Measurements from ENCODE around the gene ARHGAP18. TPM values are rescaled to one million over a fixed set of nuclear protein-coding genes. Genes with fewer than 3 reads are reported as not detected.

Gene ARHGAP18
- total and polyA plus RNA-seq, 4 donors = 1.6 to 8.0 (median 3.0) TPM

GRCh38 chr6:129694036-129694435, 15.9 kb downstream of the ARHGAP18 start:
- Histone ChIP-seq H3K27me3 (ENCODE audit: control insufficient read depth in 4 of 4, insufficient read depth in 4 of 4, low read length in 3 of 4) (no peaks in the 10 kb centered on the region), H3K36me3 (ENCODE audit: control insufficient read depth in 4 of 4, insufficient read depth in 3 of 4, low read depth in 1 of 4, low read length in 3 of 4) (no peaks in the 10 kb centered on the region), H3K4me1 (ENCODE audit: control insufficient read depth in 4 of 4, insufficient read depth in 4 of 4, low read length in 3 of 4) (peaks cover 0 to 4% (median 1%) of the 10 kb centered on the region in 4 donors), H3K9me3 (ENCODE audit: control insufficient read depth in 4 of 4, low read length in 3 of 4) (no peaks in the 10 kb centered on the region), H3K27ac (ENCODE audit: low read depth in 1 of 2, low read length in 2 of 2) (no peak overlapping the region), H3K4me3 (ENCODE audit: low read depth in 1 of 3, low read length in 3 of 3) (no peak overlapping the region), H3K9ac (ENCODE audit: low read depth in 1 of 2, low read length in 2 of 2) (no peak overlapping the region)
- no peak for DNase-seq (ENCODE audit: low spot score)
- WGBS = 48% methylated on average over 2 of the region's 2 CpGs
- TF ChIP-seq TAF1 (conservative IDR thresholded peaks at IDR 0.05) (no peak), SP1 (IDR thresholded peaks at IDR 0.05) (no peak), RXRA (IDR thresholded peaks at IDR 0.05) (no peak), FOXA1 (IDR thresholded peaks at IDR 0.05) (no peak), HNF4G (IDR thresholded peaks at IDR 0.05) (no peak), FOXA2 (IDR thresholded peaks at IDR 0.05) (no peak), GABPA (IDR thresholded peaks at IDR 0.05 in 1 of 2, conservative IDR thresholded peaks at IDR 0.05 in 1 of 2) (no peak), RAD21 (IDR thresholded peaks at IDR 0.05) (no peak)
- TF ChIP-seq, protein P1, sequence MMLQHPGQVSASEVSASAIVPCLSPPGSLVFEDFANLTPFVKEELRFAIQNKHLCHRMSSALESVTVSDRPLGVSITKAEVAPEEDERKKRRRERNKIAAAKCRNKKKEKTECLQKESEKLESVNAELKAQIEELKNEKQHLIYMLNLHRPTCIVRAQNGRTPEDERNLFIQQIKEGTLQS (IDR thresholded peaks at IDR 0.05) = no peak

- no peaks in the 10 kb centered on the region for H3K27me3 ChIP-seq (ENCODE audit: control insufficient read depth in 4 of 4, insufficient read depth in 4 of 4, low read length in 3 of 4)
- H3K4me3 ChIP-seq (ENCODE audit: low read depth in 1 of 3, low read length in 3 of 3) = no peak overlapping the region
- no peak for DNase-seq (ENCODE audit: low spot score)
- no peak overlapping the region for H3K9ac ChIP-seq (ENCODE audit: low read depth in 1 of 2, low read length in 2 of 2)
- WGBS = 89% methylated on average over 2 of the region's 2 CpGs
- H3K9me3 ChIP-seq (ENCODE audit: control insufficient read depth in 4 of 4, low read length in 3 of 4) = no peaks in the 10 kb centered on the region
- H3K4me1 ChIP-seq (ENCODE audit: control insufficient read depth in 4 of 4, insufficient read depth in 4 of 4, low read length in 3 of 4) = peaks cover 0 to 4% (median 1%) of the 10 kb centered on the region in 4 donors
- no peaks in the 10 kb centered on the region for H3K36me3 ChIP-seq (ENCODE audit: control insufficient read depth in 4 of 4, insufficient read depth in 3 of 4, low read depth in 1 of 4, low read length in 3 of 4)
- TF ChIP-seq JUND (IDR thresholded peaks at IDR 0.05) = no peak
- TF ChIP-seq HNF4A (conservative IDR thresholded peaks at IDR 0.05) = no peak
- TF ChIP-seq FOXA1 (IDR thresholded peaks at IDR 0.05) = no peak
- TF ChIP-seq HNF4G (IDR thresholded peaks at IDR 0.05) = no peak
- TF ChIP-seq MAX (IDR thresholded peaks at IDR 0.05) = no peak
- TF ChIP-seq, protein P2, sequence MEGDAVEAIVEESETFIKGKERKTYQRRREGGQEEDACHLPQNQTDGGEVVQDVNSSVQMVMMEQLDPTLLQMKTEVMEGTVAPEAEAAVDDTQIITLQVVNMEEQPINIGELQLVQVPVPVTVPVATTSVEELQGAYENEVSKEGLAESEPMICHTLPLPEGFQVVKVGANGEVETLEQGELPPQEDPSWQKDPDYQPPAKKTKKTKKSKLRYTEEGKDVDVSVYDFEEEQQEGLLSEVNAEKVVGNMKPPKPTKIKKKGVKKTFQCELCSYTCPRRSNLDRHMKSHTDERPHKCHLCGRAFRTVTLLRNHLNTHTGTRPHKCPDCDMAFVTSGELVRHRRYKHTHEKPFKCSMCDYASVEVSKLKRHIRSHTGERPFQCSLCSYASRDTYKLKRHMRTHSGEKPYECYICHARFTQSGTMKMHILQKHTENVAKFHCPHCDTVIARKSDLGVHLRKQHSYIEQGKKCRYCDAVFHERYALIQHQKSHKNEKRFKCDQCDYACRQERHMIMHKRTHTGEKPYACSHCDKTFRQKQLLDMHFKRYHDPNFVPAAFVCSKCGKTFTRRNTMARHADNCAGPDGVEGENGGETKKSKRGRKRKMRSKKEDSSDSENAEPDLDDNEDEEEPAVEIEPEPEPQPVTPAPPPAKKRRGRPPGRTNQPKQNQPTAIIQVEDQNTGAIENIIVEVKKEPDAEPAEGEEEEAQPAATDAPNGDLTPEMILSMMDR (IDR thresholded peaks at IDR 0.05; ENCODE audit: low read depth, low read length, missing input control) = no peak
- TF ChIP-seq TAF1 (conservative IDR thresholded peaks at IDR 0.05) = no peak
- TF ChIP-seq, protein P3, sequence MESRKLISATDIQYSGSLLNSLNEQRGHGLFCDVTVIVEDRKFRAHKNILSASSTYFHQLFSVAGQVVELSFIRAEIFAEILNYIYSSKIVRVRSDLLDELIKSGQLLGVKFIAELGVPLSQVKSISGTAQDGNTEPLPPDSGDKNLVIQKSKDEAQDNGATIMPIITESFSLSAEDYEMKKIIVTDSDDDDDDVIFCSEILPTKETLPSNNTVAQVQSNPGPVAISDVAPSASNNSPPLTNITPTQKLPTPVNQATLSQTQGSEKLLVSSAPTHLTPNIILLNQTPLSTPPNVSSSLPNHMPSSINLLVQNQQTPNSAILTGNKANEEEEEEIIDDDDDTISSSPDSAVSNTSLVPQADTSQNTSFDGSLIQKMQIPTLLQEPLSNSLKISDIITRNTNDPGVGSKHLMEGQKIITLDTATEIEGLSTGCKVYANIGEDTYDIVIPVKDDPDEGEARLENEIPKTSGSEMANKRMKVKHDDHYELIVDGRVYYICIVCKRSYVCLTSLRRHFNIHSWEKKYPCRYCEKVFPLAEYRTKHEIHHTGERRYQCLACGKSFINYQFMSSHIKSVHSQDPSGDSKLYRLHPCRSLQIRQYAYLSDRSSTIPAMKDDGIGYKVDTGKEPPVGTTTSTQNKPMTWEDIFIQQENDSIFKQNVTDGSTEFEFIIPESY (IDR thresholded peaks at IDR 0.05) = no peak
- TF ChIP-seq FOXA2 (IDR thresholded peaks at IDR 0.05) = no peak
- TF ChIP-seq RAD21 (IDR thresholded peaks at IDR 0.05) = no peak
- no peak for TF ChIP-seq YY1 (IDR thresholded peaks at IDR 0.05)
- TF ChIP-seq GABPA (IDR thresholded peaks at IDR 0.05 in 1 of 2, conservative IDR thresholded peaks at IDR 0.05 in 1 of 2) = no peak
- no peak overlapping the region for H3K27ac ChIP-seq (ENCODE audit: low read depth in 1 of 2, low read length in 2 of 2)
These were observed 17.5 kb downstream of the ARHGAP18 start for GRCh38 chr6:129692467-129692866.

DNA sequence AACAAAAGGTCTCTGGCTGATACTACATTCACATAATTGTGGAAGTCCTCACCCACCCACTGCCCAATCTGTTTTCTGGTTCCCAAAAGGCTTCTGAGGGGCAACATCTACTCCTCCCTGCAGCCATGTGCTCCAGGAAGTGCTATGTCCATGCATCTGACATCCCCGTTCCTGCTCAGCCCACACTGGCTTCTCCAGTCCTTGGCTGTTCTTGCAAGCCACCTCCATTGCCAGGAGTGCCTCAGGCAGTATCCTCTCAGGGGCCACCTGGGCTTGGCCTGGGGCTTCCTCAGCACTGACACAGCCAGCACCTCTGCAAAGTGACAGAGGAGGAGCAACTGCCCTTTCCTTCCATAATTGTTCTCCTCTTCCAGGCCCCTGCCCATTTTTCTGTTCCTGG, 18.3 kb downstream of the ARHGAP18 start:
- 77% methylated on average over 1 of the region's 1 CpG for WGBS
- Histone ChIP-seq H3K9ac (ENCODE audit: low read depth in 1 of 2, low read length in 2 of 2) (no peak overlapping the region), H3K27me3 (ENCODE audit: control insufficient read depth in 4 of 4, insufficient read depth in 4 of 4, low read length in 3 of 4) (no peaks in the 10 kb centered on the region), H3K36me3 (ENCODE audit: control insufficient read depth in 4 of 4, insufficient read depth in 3 of 4, low read depth in 1 of 4, low read length in 3 of 4) (no peaks in the 10 kb centered on the region), H3K27ac (ENCODE audit: low read depth in 1 of 2, low read length in 2 of 2) (no peak overlapping the region), H3K4me1 (ENCODE audit: control insufficient read depth in 4 of 4, insufficient read depth in 4 of 4, low read length in 3 of 4) (peaks cover 0 to 4% (median 1%) of the 10 kb centered on the region in 4 donors), H3K4me3 (ENCODE audit: low read depth in 1 of 3, low read length in 3 of 3) (no peak overlapping the region), H3K9me3 (ENCODE audit: control insufficient read depth in 4 of 4, low read length in 3 of 4) (no peaks in the 10 kb centered on the region)
- no peak for TF ChIP-seq HNF4G (IDR thresholded peaks at IDR 0.05)
- TF ChIP-seq HNF4A (conservative IDR thresholded peaks at IDR 0.05) = no peak
- TF ChIP-seq RAD21 (IDR thresholded peaks at IDR 0.05) = no peak
- no peak for TF ChIP-seq SP1 (IDR thresholded peaks at IDR 0.05)
- TF ChIP-seq TAF1 (conservative IDR thresholded peaks at IDR 0.05) = no peak
- DNase-seq (ENCODE audit: low spot score) = no peak

All from liver (tissue), 9 donors.